Prostate gland (tissue), 2 donors: Measurements from ENCODE around the gene OVOL1. TPM values are rescaled to one million over a fixed set of nuclear protein-coding genes. Genes with fewer than 3 reads are reported as not detected.
A peak's percentile ranks its signal among the peaks of the same experiment; 100 is the strongest.

Experiments
- DNase-seq: peaks from one replicate; pipeline ENCODE4 v3.0.0-alpha.2; 2019; ENCODE audit warnings: low spot score
- H3K27ac ChIP-seq, 2 donors: fragments of 200-600 bp; sonication (generic); 2 replicates each; pipeline ENCODE4 v1.5.1; 2017 to 2019
- H3K27me3 ChIP-seq: fragments of 200-600 bp; sonication (generic); replicated peaks from 2 replicates; pipeline ENCODE4 v1.5.1; 2019; ENCODE audit not compliant: insufficient read depth
- H3K36me3 ChIP-seq, 2 donors: fragments of 200-600 bp; sonication (generic); 1 replicate in 1 of 2; 2 replicates in 1 of 2; pipeline versions ENCODE4 v1.5.1 to v1.8.1; 2017 to 2019
- H3K4me1 ChIP-seq: fragments of 200-600 bp; sonication (generic); replicated peaks from 2 replicates; pipeline ENCODE4 v1.5.1; 2019
- H3K4me3 ChIP-seq, 2 donors: fragments of 200-600 bp; sonication (generic); 2 replicates each; pipeline ENCODE4 v1.5.1; 2017 to 2019
- H3K9me3 ChIP-seq: fragments of 200-600 bp; sonication (generic); 2 replicates; pipeline ENCODE4 v1.5.1; 2017
- POLR2A ChIP-seq: fragments of 450-650 bp; IDR thresholded peaks from one replicate; pipeline ENCODE4 v1.6.1; 2016; ENCODE audit warnings: antibody characterized with exemption, mild to moderate bottlenecking
- POLR2AphosphoS5 ChIP-seq: sonication (generic); formaldehyde crosslinking; IDR thresholded peaks from one replicate; pipeline ENCODE4 v1.6.1; 2017; ENCODE audit warnings: antibody characterized with exemption
- WGBS: methylation state at CpG from one replicate; pipeline ENCODE4 v1.1.5; 2018; 5-methylcytosine and 5-hydroxymethylcytosine counted together
- intact Hi-C: fragments of 100-400 bp; cut with DNase I; formaldehyde crosslinking; loops from one replicate; pipeline ENCODE4 v1.14.2; 2022
- total RNA-seq, 2 donors: library from RNA; depleted of rRNA; stranded (reverse); fragments of >200 nt; gene quantifications; one replicate each; pipeline ENCODE4 v1.1.0, GENCODE V29; 2016
- TF ChIP-seq, protein P1 (sequence below), 4 experiments: fragments of 200-600 bp in 2 of 4; fragments of 450-650 bp in 2 of 4; sonication (generic) in 2 of 4; IDR thresholded peaks; 1 replicate in 3 of 4; 2 replicates in 1 of 4; pipeline ENCODE4 v1.5.1; 2016 to 2019; ENCODE audit warnings: antibody characterized with exemption in 4 of 4, mild to moderate bottlenecking in 2 of 4, moderate library complexity in 2 of 4

Gene OVOL1
- total RNA-seq, 2 donors from 2014 or later, result 2.7 to 8.5 TPM

DNA sequence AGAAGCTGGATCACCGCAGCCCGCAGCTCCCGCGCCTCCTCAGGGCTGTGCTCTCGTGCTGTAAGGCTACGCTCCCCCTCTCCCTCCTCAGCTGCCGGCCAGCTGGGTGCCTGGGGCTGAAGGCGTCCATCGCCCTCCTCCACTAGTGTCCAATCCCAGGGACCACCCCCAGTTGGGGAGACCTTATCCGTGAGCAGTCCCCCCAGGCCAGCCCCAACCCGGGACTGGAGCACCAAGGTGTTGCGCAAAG is 7.3 kb upstream of the OVOL1 start:
- H3K4me1 ChIP-seq, result peaks cover 13% of the 10 kb centered on the region
- H3K36me3 ChIP-seq, result peaks cover 0 to 7% of the 10 kb centered on the region in 2 donors
- TF ChIP-seq POLR2AphosphoS5 (no peak), POLR2A (no peak)
- TF ChIP-seq, protein P1, sequence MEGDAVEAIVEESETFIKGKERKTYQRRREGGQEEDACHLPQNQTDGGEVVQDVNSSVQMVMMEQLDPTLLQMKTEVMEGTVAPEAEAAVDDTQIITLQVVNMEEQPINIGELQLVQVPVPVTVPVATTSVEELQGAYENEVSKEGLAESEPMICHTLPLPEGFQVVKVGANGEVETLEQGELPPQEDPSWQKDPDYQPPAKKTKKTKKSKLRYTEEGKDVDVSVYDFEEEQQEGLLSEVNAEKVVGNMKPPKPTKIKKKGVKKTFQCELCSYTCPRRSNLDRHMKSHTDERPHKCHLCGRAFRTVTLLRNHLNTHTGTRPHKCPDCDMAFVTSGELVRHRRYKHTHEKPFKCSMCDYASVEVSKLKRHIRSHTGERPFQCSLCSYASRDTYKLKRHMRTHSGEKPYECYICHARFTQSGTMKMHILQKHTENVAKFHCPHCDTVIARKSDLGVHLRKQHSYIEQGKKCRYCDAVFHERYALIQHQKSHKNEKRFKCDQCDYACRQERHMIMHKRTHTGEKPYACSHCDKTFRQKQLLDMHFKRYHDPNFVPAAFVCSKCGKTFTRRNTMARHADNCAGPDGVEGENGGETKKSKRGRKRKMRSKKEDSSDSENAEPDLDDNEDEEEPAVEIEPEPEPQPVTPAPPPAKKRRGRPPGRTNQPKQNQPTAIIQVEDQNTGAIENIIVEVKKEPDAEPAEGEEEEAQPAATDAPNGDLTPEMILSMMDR (IDR thresholded peaks at IDR 0.05), result no peak
- H3K27ac ChIP-seq, result peak overlapping the region; percentile 72 to 80
- DNase-seq, result no peak
- WGBS, result 77% methylated on average over 12 of the region's 12 CpGs
- intact Hi-C loops, result loop anchor here (10.0 kb wide), 1 partner anchor 155 kb away; no protein-coding TSS in a partner anchor
- H3K27me3 ChIP-seq, result no peaks in the 10 kb centered on the region
- no peaks in the 10 kb centered on the region for H3K9me3 ChIP-seq
- peak overlapping the region; percentile 84 to 88 for H3K4me3 ChIP-seq

DNA sequence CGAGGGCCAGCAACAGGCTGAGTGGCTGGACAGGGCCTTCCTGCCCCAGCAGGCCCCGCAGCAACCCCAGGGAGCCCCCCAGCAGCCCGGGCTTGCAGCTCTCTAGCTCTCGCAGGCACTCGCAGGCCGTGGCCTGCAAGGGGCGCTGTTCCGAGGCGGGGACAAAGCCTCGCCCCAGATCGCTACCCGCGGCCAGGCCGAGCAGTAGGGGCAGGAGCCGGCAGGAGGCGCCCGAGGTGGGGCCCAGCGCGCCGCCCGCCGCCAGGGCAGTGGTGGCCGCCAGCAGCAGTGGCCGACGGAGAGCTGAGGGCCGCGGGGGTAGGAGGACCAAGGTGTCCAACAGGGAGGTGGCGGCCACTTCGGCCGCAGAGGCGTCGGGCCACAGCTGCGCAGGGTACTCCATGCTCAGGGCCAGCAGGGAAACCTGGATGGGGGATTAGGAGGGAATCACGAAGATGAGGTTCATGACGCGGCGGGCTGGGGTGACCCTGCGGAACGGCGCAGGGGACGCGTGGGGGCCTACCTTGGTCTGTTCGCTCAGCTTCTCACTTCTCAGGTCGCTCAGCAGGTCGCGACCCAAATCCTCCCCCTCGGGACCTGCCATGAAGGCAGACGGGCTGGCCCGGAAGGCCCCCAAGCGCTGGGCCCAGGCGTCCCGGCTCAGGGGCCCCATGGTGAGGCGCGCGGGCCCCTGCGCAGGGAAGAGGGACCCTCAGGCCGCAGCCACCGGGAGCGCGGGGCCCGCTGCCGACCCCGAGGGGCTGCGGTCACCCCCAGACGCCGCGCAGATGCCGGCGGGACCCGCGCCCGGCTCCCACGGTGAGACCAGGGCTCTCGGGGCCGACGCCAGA is 6.7 kb upstream of the OVOL1 start:
- TF ChIP-seq POLR2A (peak; percentile 63), POLR2AphosphoS5 (peak; percentile 49)
- TF ChIP-seq, protein P1 (IDR thresholded peaks at IDR 0.05), result peak; percentile 92 to 100 (median 96)
- Histone ChIP-seq H3K27ac (peak overlapping the region; percentile 72 to 80), H3K4me1 (peaks cover 13% of the 10 kb centered on the region), H3K27me3 (no peaks in the 10 kb centered on the region), H3K4me3 (peak overlapping the region; percentile 84 to 88), H3K36me3 (peaks cover 0 to 7% of the 10 kb centered on the region in 2 donors), H3K9me3 (no peaks in the 10 kb centered on the region)
- peak; percentile 71 for DNase-seq
- intact Hi-C loops, result loop anchor here (2.0 to 10.0 kb wide), 3 partner anchors 39 to 155 kb away; partner anchors contain the start of gene KAT5
- WGBS, result 4% methylated on average over 69 of the region's 76 CpGs

DNA sequence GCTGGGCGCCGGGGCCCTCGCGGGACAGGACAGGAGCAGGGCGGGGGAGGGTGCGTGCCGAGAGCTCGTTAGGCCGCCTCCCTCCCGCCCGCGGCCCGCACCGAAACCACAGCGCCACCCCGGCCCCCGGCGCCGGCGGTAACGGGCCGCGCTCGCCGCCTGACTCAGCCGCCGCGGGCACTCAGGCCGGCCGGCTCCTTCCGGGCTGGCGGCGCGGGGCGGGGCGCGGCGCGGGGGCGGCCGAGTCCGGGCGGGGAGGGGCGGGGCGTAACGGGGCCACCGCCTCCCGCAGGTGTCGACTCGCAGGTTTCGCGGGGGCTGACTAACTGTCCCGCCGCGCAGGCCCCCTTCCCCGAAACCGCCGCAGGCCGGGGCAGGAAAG is 6.1 kb upstream of the OVOL1 start, which contains the start of gene AP5B1:
AP5B1 (minus strand) TSS at position 207 of the 382 bp plus-strand sequence. CDS start 385 bp downstream, outside the sequence.
- TF ChIP-seq POLR2A (peak; percentile 43), POLR2AphosphoS5 (no peak)
- Histone ChIP-seq H3K9me3 (no peaks in the 10 kb centered on the region), H3K4me3 (peak within 1 kb of the TSS; percentile 84 to 88), H3K4me1 (peaks cover 13% of the 10 kb centered on the region), H3K27me3 (no peaks in the 10 kb centered on the region), H3K36me3 (peaks cover 0 to 7% of the 10 kb centered on the region in 2 donors), H3K27ac (peak within 1 kb of the TSS; percentile 72 to 80)
- intact Hi-C loops, result loop anchor here (2.0 to 5.0 kb wide), 2 partner anchors 38 to 68 kb away; partner anchors contain the start of gene KAT5
- under 1% methylated on average over 57 of the region's 59 CpGs for WGBS
- DNase-seq, result peak; percentile 65

DNA sequence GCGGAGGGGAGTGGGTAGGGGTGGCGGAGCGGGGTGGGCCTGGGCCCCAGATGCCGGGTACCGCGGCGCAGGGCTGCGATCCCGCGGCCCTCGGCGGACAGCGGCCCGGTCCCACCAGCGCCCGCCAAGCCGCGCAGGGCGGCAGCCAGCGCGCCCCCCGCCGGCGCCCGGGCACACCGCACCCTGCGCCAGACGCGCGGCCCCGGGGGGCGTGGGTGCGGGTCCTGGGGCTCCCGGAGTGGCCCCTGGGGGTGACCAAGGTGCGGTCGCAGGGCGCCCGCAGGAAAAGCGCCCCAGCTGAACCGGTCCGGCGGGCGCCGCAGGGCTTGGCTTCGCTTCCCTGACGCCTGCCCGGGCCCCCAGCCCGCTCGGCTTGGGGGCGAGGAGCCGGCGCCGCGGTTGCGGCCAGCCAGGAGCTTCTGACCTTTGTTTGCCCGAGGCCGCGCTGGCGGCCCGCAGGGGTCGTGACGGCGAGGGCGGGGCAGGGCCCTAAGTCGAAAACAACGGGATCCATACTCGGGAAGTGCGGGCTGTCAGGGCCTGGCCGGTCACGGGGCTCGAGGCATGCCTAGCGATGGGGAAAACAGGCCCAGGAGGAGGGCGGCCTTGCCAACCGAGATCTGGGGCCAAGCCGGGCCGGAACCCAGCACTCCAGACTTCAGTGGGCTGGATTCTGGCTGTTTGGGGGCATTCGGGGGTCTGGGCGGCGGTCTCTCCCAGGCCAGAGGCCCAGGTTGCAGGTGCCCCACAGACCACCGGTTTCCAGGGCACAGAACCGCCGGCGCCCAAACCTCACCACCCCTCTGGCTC is 5.5 kb upstream of the OVOL1 start:
- H3K36me3 ChIP-seq, result peaks cover 0 to 7% of the 10 kb centered on the region in 2 donors
- no peak for TF ChIP-seq POLR2AphosphoS5
- TF ChIP-seq, protein P1 (IDR thresholded peaks at IDR 0.05), result peak in 1 of 4 experiments; percentile 44
- peak overlapping the region; percentile 72 to 80 for H3K27ac ChIP-seq
- H3K9me3 ChIP-seq, result no peaks in the 10 kb centered on the region
- intact Hi-C loops, result loop anchor here (2.0 to 5.0 kb wide), 2 partner anchors 37 to 69 kb away; partner anchors contain the start of gene KAT5
- no peaks in the 10 kb centered on the region for H3K27me3 ChIP-seq
- 11% methylated on average over 57 of the region's 83 CpGs for WGBS
- H3K4me1 ChIP-seq, result peaks cover 13% of the 10 kb centered on the region
- peak overlapping the region; percentile 84 to 88 for H3K4me3 ChIP-seq
- DNase-seq, result peak; percentile 46
